PC-9 (cell line): ENCODE measurements around the gene CALB2.

Experiments used
- EZH2 ChIP-seq: fragments of 200-600 bp; sonication (generic); IDR thresholded peaks from 2 replicates; pipeline ENCODE4 v1.8.0; 2017; ENCODE audit warnings: antibody characterized with exemption, low read depth
- TF ChIP-seq, protein P1 (sequence below): fragments of 200-600 bp; sonication (generic); conservative IDR thresholded peaks from 2 replicates; pipeline ENCODE4 v1.6.1; 2017; ENCODE audit warnings: mixed run types, antibody characterized with exemption, mild to moderate bottlenecking, moderate library complexity

DNA sequence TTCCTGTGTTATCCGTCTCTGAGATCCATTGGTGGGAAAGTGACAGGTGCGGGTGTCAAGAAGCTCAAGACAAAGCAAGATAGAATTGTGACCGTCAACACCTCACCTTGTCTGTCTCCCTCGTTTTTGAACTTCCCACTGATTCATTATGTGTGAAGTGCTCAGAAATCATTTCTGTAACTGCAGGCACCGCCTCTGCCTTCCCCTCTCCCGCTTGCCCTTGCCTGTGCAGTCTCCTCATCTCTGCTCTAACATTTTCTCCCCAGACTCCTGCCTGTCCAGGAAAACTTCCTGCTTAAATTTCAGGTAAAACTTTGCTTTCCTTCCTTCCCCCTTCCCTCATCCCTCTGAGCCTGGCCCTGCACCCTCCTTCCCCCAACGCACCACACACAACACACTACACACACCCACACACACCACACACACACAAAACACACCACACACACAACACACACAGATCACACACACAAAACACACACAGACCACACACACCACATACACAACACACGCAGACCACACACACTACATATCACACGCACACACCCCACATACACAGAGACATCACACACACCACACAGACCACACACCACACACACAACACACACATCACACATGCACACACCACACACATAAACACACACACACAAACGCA lies 25.7 kb downstream of the CALB2 start:
- TF ChIP-seq, protein P1, sequence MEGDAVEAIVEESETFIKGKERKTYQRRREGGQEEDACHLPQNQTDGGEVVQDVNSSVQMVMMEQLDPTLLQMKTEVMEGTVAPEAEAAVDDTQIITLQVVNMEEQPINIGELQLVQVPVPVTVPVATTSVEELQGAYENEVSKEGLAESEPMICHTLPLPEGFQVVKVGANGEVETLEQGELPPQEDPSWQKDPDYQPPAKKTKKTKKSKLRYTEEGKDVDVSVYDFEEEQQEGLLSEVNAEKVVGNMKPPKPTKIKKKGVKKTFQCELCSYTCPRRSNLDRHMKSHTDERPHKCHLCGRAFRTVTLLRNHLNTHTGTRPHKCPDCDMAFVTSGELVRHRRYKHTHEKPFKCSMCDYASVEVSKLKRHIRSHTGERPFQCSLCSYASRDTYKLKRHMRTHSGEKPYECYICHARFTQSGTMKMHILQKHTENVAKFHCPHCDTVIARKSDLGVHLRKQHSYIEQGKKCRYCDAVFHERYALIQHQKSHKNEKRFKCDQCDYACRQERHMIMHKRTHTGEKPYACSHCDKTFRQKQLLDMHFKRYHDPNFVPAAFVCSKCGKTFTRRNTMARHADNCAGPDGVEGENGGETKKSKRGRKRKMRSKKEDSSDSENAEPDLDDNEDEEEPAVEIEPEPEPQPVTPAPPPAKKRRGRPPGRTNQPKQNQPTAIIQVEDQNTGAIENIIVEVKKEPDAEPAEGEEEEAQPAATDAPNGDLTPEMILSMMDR: no peak
- TF ChIP-seq EZH2: no peak
